Sigmoid colon (tissue), 7 donors: ENCODE measurements around the gene AP3B1. TPM values are rescaled to one million over a fixed set of nuclear protein-coding genes. Genes with fewer than 3 reads are reported as not detected.

Experiments
- DNase-seq: peaks from one replicate; pipeline ENCODE4 v3.0.0-alpha.2; 2019
- H3K27ac ChIP-seq, 4 donors: fragments of 200-600 bp; sonication (generic); one replicate each; pipeline ENCODE4 v1.5.1; 2016 to 2019; ENCODE audit warnings: mild to moderate bottlenecking in 1 of 4
- H3K27me3 ChIP-seq, 3 donors: fragments of 200-600 bp; sonication (generic); one replicate each; pipeline ENCODE4 v1.5.1; 2019; ENCODE audit warnings: mild to moderate bottlenecking in 1 of 3
- H3K36me3 ChIP-seq, 4 donors: fragments of 200-600 bp; sonication (generic); one replicate each; pipeline ENCODE4 v1.5.1; 2016 to 2019
- H3K4me1 ChIP-seq, 4 donors: fragments of 200-600 bp; sonication (generic); one replicate each; pipeline ENCODE4 v1.5.1; 2017 to 2019
- H3K4me3 ChIP-seq, 4 donors: fragments of 200-600 bp; sonication (generic); one replicate each; pipeline ENCODE4 v1.5.1; 2017 to 2019; ENCODE audit warnings: mild to moderate bottlenecking in 2 of 4, moderate library complexity in 1 of 4
- H3K9me3 ChIP-seq, 4 donors: fragments of 200-600 bp in 3 of 4; sonication (generic) in 3 of 4; one replicate each; pipeline versions ENCODE4 v1.5.1 to v1.6.1; 2013 to 2019
- CTCF ChIP-seq, 4 experiments: fragments of 450-650 bp in 3 of 4; fragments of 200-600 bp in 1 of 4; IDR thresholded peaks; one replicate each; pipeline ENCODE4 v1.5.1; 2016 to 2019; ENCODE audit warnings: antibody characterized with exemption in 4 of 4, mild to moderate bottlenecking in 3 of 4, moderate library complexity in 2 of 4
- EP300 ChIP-seq, 4 donors: sonication (generic); formaldehyde crosslinking; IDR thresholded peaks; one replicate each; pipeline ENCODE4 v1.6.1; 2017; ENCODE audit warnings: antibody characterized with exemption in 4 of 4
- POLR2A ChIP-seq, 2 donors: fragments of 450-650 bp; IDR thresholded peaks; one replicate each; pipeline ENCODE4 v1.6.1; 2016; ENCODE audit warnings: antibody characterized with exemption in 2 of 2, mild to moderate bottlenecking in 2 of 2, moderate library complexity in 2 of 2
- POLR2AphosphoS5 ChIP-seq, 4 donors: sonication (generic); formaldehyde crosslinking; IDR thresholded peaks; one replicate each; pipeline ENCODE4 v1.6.1; 2017; ENCODE audit warnings: antibody characterized with exemption in 4 of 4
- WGBS, 2 donors: extraction: QIAGEN DNeasy Blood & Tissue Kit; methylation state at CpG; one replicate each; pipeline ENCODE4 v1.1.7; 2013; 5-methylcytosine and 5-hydroxymethylcytosine counted together
- intact Hi-C: fragments of 100-400 bp; cut with DNase I; formaldehyde crosslinking; loops from one replicate; pipeline ENCODE4 v1.15.1; 2023
- polyA plus RNA-seq, 3 donors: library from polyadenylated mRNA; stranded (reverse); fragments of 200-250 nt; gene quantifications; one replicate each; pipeline ENCODE4 v1.2.3, GENCODE V29; 2013
- total RNA-seq, 4 donors: library from RNA; depleted of rRNA; stranded (reverse); fragments of >200 nt; gene quantifications; one replicate each; pipeline ENCODE4 v1.1.0, GENCODE V29; 2016
- donor health status: healthy with polysubstance abuse.
- donor health status: Bipolar disorder and iron deficiency.
- donor health status: healthy.

Gene AP3B1
- total and polyA plus RNA-seq, 7 donors, result 26.8 to 48.2 (median 35.1) TPM

DNA sequence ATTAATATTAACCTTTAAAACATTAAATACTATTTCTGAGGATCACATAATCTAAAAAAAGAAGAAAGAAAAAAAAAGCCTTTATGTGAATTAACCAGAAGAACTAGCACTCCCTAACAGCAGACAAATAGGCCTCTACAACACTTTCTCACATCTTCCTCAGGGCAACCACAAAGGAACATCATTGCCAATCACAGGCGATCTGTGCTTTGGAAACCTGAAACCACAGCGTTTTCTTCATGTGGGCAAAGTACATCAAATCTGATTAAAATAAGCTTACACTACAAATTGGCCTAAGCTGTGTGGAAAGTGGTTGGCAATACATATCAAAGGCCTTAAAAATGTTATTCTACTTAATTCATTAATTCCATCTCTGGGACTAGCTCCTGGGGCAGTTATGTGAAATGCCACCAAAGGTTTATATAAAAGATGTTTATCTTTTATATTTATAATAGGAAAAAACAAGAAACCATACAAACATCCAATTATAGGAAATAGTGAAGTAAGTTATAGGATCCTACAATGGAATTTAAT, 333.6 kb downstream of the AP3B1 start:
- intact Hi-C loops, result no loop called here
- no peak for DNase-seq
- Histone ChIP-seq H3K36me3 (no peaks in the 10 kb centered on the region), H3K9me3 (no peaks in the 10 kb centered on the region), H3K27me3 (peaks cover 18 to 44% (median 23%) of the 10 kb centered on the region in 3 donors), H3K4me3 (no peak overlapping the region), H3K4me1 (peaks cover 0 to 10% (median 4%) of the 10 kb centered on the region in 4 donors), H3K27ac (no peak overlapping the region)
- no peak for TF ChIP-seq CTCF (IDR thresholded peaks at IDR 0.05)
- TF ChIP-seq EP300 (IDR thresholded peaks at IDR 0.05), result no peak
- no peak for TF ChIP-seq POLR2AphosphoS5 (IDR thresholded peaks at IDR 0.05)
- TF ChIP-seq POLR2A (IDR thresholded peaks at IDR 0.05), result no peak
- WGBS, 2 donors, result 40 to 44% methylated on average over 2 of the region's 2 CpGs

DNA sequence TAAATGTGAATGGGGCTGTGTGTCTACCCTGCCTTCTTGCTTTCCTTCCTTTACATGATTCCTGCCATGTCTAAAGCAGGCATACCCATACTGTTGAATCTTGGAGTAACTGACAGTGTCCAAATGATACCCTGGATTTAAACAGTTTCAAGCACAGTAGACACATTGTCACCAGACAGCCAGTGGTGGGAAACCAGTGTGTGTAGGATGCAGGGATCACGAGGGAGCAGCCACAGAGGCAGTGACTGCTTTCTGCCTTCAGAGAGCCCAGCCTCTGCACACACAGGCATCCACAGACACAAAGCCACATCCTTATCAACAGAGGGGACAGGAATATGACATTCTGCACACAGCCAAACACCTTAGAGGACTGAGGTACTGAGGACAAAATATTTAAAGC, 334.2 kb downstream of the AP3B1 start:
- TF ChIP-seq EP300 (IDR thresholded peaks at IDR 0.05) (no peak), CTCF (IDR thresholded peaks at IDR 0.05) (no peak), POLR2A (IDR thresholded peaks at IDR 0.05) (no peak), POLR2AphosphoS5 (IDR thresholded peaks at IDR 0.05) (no peak)
- WGBS, 2 donors, result 55 to 79% methylated on average over 1 of the region's 1 CpG
- Histone ChIP-seq H3K4me3 (no peak overlapping the region), H3K9me3 (no peaks in the 10 kb centered on the region), H3K4me1 (peaks cover 0 to 10% (median 4%) of the 10 kb centered on the region in 4 donors), H3K36me3 (no peaks in the 10 kb centered on the region), H3K27ac (no peak overlapping the region), H3K27me3 (peaks cover 18 to 41% (median 23%) of the 10 kb centered on the region in 3 donors)
- intact Hi-C loops, result no loop called here
- DNase-seq, result no peak

DNA sequence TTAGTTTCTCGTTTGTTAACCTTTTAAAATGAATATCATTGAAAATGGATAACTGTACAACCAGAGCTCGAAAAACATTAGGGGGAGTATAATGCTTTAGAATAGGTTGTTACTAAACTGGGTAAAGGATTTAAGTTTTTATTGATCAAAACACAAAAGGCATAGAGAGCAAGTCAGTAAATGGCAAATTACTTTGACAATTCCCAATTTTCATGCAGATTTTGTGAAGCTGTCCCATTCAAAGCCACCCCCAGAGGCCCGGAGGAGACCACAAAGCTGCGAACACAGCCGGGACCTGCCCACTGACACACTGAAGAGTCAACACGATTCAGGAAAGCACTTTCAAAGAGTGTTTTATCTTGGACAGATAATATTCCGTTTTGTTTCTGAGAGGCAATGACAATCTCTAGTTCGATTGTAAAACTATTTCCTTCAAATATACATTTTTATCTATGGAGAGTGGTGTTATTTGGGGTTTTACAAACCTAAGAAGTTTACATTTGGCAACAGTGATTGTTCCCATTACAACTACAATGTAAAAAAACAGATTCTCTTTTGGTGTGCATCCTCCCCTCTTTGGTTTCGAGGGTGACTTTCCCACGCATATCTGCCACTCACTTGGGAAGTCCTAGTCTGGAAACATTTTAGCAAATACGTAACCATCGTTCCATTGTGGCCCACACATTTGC, 335.7 kb downstream of the AP3B1 start:
- H3K9me3 ChIP-seq, result no peaks in the 10 kb centered on the region
- H3K4me1 ChIP-seq, result peaks cover 0 to 10% (median 4%) of the 10 kb centered on the region in 4 donors
- H3K36me3 ChIP-seq, result no peaks in the 10 kb centered on the region
- no peak overlapping the region for H3K4me3 ChIP-seq
- intact Hi-C loops, result no loop called here
- H3K27me3 ChIP-seq, result peaks cover 18 to 41% (median 23%) of the 10 kb centered on the region in 3 donors
- TF ChIP-seq POLR2A (IDR thresholded peaks at IDR 0.05), result no peak
- TF ChIP-seq POLR2AphosphoS5 (IDR thresholded peaks at IDR 0.05), result no peak
- no peak for TF ChIP-seq EP300 (IDR thresholded peaks at IDR 0.05)
- TF ChIP-seq CTCF (IDR thresholded peaks at IDR 0.05), result no peak
- DNase-seq, result no peak
- 30 to 53% methylated on average over 12 of the region's 12 CpGs for WGBS, 2 donors
- H3K27ac ChIP-seq, result no peak overlapping the region

DNA sequence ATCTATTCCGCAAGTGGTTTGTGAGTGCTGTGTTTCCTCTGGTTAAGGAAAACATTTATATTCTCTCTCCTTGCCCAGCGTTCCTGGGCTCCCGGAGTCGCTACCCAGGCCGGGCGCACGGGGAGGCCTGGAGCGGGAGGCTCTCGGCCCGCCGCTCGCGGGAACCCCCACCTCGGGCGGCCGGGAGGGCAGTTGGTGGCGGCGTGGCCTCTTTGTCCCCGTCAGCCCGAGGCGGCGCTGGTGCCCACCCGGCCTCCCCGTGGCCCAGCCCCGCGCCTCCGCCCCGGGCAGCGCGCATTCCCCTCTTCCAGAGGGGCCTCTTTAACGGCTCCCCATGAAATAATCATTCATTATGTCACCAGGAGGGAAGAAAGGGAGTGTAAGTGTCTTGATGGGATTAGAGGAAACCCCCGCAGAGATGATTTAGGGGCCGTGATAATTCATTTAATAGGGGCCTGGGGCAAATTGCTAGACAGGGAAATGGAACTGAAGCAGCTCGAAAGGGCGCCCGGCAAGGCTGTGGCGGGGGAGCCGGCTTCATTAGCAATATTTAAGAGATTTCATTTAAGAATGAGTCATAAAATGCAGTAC, 336.5 kb downstream of the AP3B1 start:
- Histone ChIP-seq H3K36me3 (no peaks in the 10 kb centered on the region), H3K9me3 (no peaks in the 10 kb centered on the region), H3K27me3 (peaks cover 18 to 37% (median 23%) of the 10 kb centered on the region in 3 donors), H3K4me1 (peaks cover 0 to 10% (median 4%) of the 10 kb centered on the region in 4 donors), H3K4me3 (peak overlapping the region in 1 of 4 donors; percentile 10), H3K27ac (no peak overlapping the region)
- intact Hi-C loops, result no loop called here
- TF ChIP-seq EP300 (IDR thresholded peaks at IDR 0.05) (no peak), CTCF (IDR thresholded peaks at IDR 0.05) (no peak), POLR2A (IDR thresholded peaks at IDR 0.05) (no peak), POLR2AphosphoS5 (IDR thresholded peaks at IDR 0.05) (no peak)
- WGBS, 2 donors, result 9 to 25% methylated on average over 38 of the region's 38 CpGs
- no peak for DNase-seq
